HEK293 (cell line): ENCODE measurements around the gene SKAP1.
A peak's percentile ranks its signal among the peaks of the same experiment; 100 is the strongest.
"Not testable (repeated sequence)": the region's sequence is repeated elsewhere in the genome, so short reads cannot be mapped to it uniquely, and the experiment has no call there.

Experiments
- CTCF ChIA-PET: fragments of 350-600 bp; formaldehyde crosslinking; extraction: SDS; loops from one replicate; lab custom pipeline; 2021; ENCODE audit warnings: antibody characterized with exemption; lab: Yijun Ruan, JAX
- POLR2A ChIA-PET: fragments of 300-600 bp; formaldehyde crosslinking; extraction: SDS; loops from one replicate; lab custom pipeline; 2020; ENCODE audit warnings: antibody characterized with exemption, inconsistent platforms; lab: Yijun Ruan, JAX
- H3K27ac ChIP-seq: fragments of 200-500 bp; sonication (Bioruptor generic); 2 replicates; pipeline ENCODE4 v1.5.1; 2014; ENCODE audit warnings: low read depth, low read length, control low read depth, inconsistent platforms; ENCODE audit errors: extremely low read depth
- H3K36me3 ChIP-seq, 2 experiments: fragments of 200-500 bp in 1 of 2; sonication (Bioruptor generic) in 1 of 2; 1 replicate in 1 of 2; 2 replicates in 1 of 2; pipeline ENCODE4 v1.5.1; 2014 to 2017; ENCODE audit warnings: inconsistent platforms in 2 of 2, low read length in 2 of 2; ENCODE audit not compliant: control insufficient read depth in 2 of 2, insufficient read depth in 1 of 2
- H3K4me1 ChIP-seq: fragments of 200-500 bp; sonication (Bioruptor generic); 2 replicates; pipeline ENCODE4 v1.5.1; 2014; ENCODE audit warnings: mild to moderate bottlenecking, low read length, inconsistent platforms; ENCODE audit not compliant: control insufficient read depth, insufficient read depth
- H3K4me3 ChIP-seq: 2 replicates; pipeline ENCODE4 v1.5.1; 2011; ENCODE audit warnings: low read depth, mild to moderate bottlenecking, control low read depth, low read length, moderate library complexity
- H3K9me3 ChIP-seq: fragments of 200-500 bp; sonication (Bioruptor generic); 2 replicates; pipeline ENCODE4 v1.5.1; 2014; ENCODE audit warnings: low read depth, low read length, inconsistent platforms; ENCODE audit not compliant: control insufficient read depth, insufficient read depth
- FEZF1 ChIP-seq: fragments of 450-650 bp; formaldehyde crosslinking; IDR thresholded peaks from 2 replicates; pipeline ENCODE4 v1.5.1; 2016; ENCODE audit warnings: missing biosample characterization, missing genetic modification characterization
- GLI2 ChIP-seq: fragments of 450-650 bp; formaldehyde crosslinking; IDR thresholded peaks from 2 replicates; pipeline ENCODE4; 2017; ENCODE audit warnings: missing biosample characterization, missing genetic modification characterization, low read depth, borderline replicate concordance
- OVOL3 ChIP-seq: fragments of 450-650 bp; formaldehyde crosslinking; IDR thresholded peaks from 2 replicates; pipeline ENCODE4 v1.5.1; 2016; ENCODE audit warnings: missing biosample characterization, missing genetic modification characterization
- PRDM2 ChIP-seq: fragments of 450-650 bp; formaldehyde crosslinking; IDR thresholded peaks from 2 replicates; pipeline ENCODE4 v1.5.1; 2016; ENCODE audit warnings: missing biosample characterization, missing genetic modification characterization, borderline replicate concordance
- PRDM4 ChIP-seq: fragments of 450-650 bp; formaldehyde crosslinking; IDR thresholded peaks from 2 replicates; pipeline ENCODE4 v1.5.1; 2017; ENCODE audit warnings: missing biosample characterization, missing genetic modification characterization
- SP7 ChIP-seq: fragments of 450-650 bp; formaldehyde crosslinking; IDR thresholded peaks from 2 replicates; pipeline ENCODE4 v1.5.1; 2016; ENCODE audit warnings: missing biosample characterization, missing genetic modification characterization
- ZBTB6 ChIP-seq: fragments of 450-650 bp; formaldehyde crosslinking; IDR thresholded peaks from 2 replicates; pipeline ENCODE4 v1.5.1; 2017; ENCODE audit warnings: missing biosample characterization, missing genetic modification characterization
- ZIC2 ChIP-seq: fragments of 450-650 bp; formaldehyde crosslinking; IDR thresholded peaks from 2 replicates; pipeline ENCODE4 v1.5.1; 2016; ENCODE audit warnings: missing biosample characterization, missing genetic modification characterization
- ZNF19 ChIP-seq: fragments of 450-650 bp; formaldehyde crosslinking; IDR thresholded peaks from 2 replicates; pipeline ENCODE4; 2016; ENCODE audit warnings: missing biosample characterization, missing genetic modification characterization, low read depth
- ZNF362 ChIP-seq: fragments of 450-650 bp; formaldehyde crosslinking; IDR thresholded peaks from 2 replicates; pipeline ENCODE4 v1.5.1; 2016; ENCODE audit warnings: missing biosample characterization, missing genetic modification characterization
- ZNF843 ChIP-seq: fragments of 450-650 bp; formaldehyde crosslinking; IDR thresholded peaks from 2 replicates; pipeline ENCODE4 v1.5.1; 2016; ENCODE audit warnings: missing biosample characterization, missing genetic modification characterization
- ZSCAN4 ChIP-seq: fragments of 450-650 bp; formaldehyde crosslinking; IDR thresholded peaks from 2 replicates; pipeline ENCODE4 v1.5.1; 2017; ENCODE audit warnings: missing biosample characterization, missing genetic modification characterization
- ZXDB ChIP-seq: fragments of 450-650 bp; formaldehyde crosslinking; IDR thresholded peaks from 2 replicates; pipeline ENCODE4 v1.5.1; 2016; ENCODE audit warnings: missing biosample characterization, missing genetic modification characterization

The SKAP1 gene

GRCh38 chr17:48250949-48251348 lies 179.1 kb downstream of the SKAP1 start (continued):
- TF ChIP-seq SP7 (tag by site-specific recombination): peak; percentile 92
- TF ChIP-seq ZNF843 (tag by site-specific recombination): peak; percentile 84
- TF ChIP-seq ZXDB: 0 out of 2 replicates have a peak, but pooled peaks have one; percentile 16
- TF ChIP-seq ZNF19 (tag by site-specific recombination): no peak
- peak; percentile 81 for TF ChIP-seq FEZF1
- 0 out of 2 replicates have a peak, but pooled peaks have one; percentile 43 for TF ChIP-seq GLI2 (tag by site-specific recombination)
- TF ChIP-seq ZIC2: peak; percentile 51; the same call in 1 of the 2 replicates
- 0 out of 2 replicates have a peak, but pooled peaks have one; percentile 16 for TF ChIP-seq ZSCAN4 (tag by site-specific recombination)
- no peak for TF ChIP-seq PRDM2
- TF ChIP-seq ZBTB6 (tag by site-specific recombination): no peak
- TF ChIP-seq PRDM4 (tag by site-specific recombination): peak; percentile 88
- peak; percentile 78; the same call in 1 of the 2 replicates for TF ChIP-seq OVOL3 (tag by site-specific recombination)
- TF ChIP-seq, all 188 proteins: peak for 29

- not testable (repeated sequence) for H3K4me3 ChIP-seq
- 0 out of 2 replicates have a peak, but pooled peaks have one; percentile 36 for TF ChIP-seq ZNF362 (tag by site-specific recombination)
- TF ChIP-seq, all 188 proteins: peak for 1; not testable (repeated sequence) for 187
- CTCF ChIA-PET: interaction anchor here (0.6 to 17.5 kb wide), 9 partner anchors 10 to 562 kb away, joined by 3 to 269 read pairs (median 5); partner anchors contain the start of gene HOXB5
- H3K36me3 ChIP-seq, POLR2A ChIA-PET, H3K27ac ChIP-seq, H3K9me3 ChIP-seq: not testable (repeated sequence)
- H3K4me1 ChIP-seq: peaks cover 36% of the 10 kb centered on the region
Measured at GRCh38 chr17:48250059-48250458, 180.0 kb downstream of the SKAP1 start.
